GM23338 (cell line): ENCODE data around the gene DIP2C.

Experiments used
- CREB1 ChIP-seq: fragments of 250-450 bp; sonication (Bioruptor Pico); IDR thresholded peaks from 2 replicates; pipeline ENCODE4 v1.5.0; 2020; ENCODE audit warnings: low read depth, mild to moderate bottlenecking, moderate library complexity
- CTCF ChIP-seq, 2 experiments: fragments of 200-600 bp in 1 of 2; sonication (generic) in 1 of 2; conservative IDR thresholded peaks; 2 replicates each; pipeline versions ENCODE4 v1.5.1 to v1.6.1; 2016 to 2017; ENCODE audit warnings: antibody characterized with exemption in 2 of 2, low read depth in 2 of 2, mild to moderate bottlenecking in 2 of 2, moderate library complexity in 1 of 2
- EZH2 ChIP-seq: fragments of 200-600 bp; sonication (generic); IDR thresholded peaks from one replicate; pipeline ENCODE4 v1.8.0; 2017; ENCODE audit warnings: antibody characterized with exemption, mild to moderate bottlenecking, low read depth; ENCODE audit not compliant: unreplicated experiment
- EZH2phosphoT487 ChIP-seq: fragments of 200-600 bp; sonication (generic); IDR thresholded peaks from one replicate; pipeline ENCODE4 v1.8.1; 2018; ENCODE audit warnings: antibody characterized with exemption; ENCODE audit not compliant: unreplicated experiment
- JUNB ChIP-seq: IDR thresholded peaks from one replicate; pipeline ENCODE4 v1.6.1; 2016; ENCODE audit warnings: antibody characterized with exemption; ENCODE audit not compliant: unreplicated experiment
- NANOG ChIP-seq: IDR thresholded peaks from 2 replicates; pipeline ENCODE4 v1.6.1; 2016; ENCODE audit warnings: antibody characterized with exemption, borderline replicate concordance
- POLR2AphosphoS5 ChIP-seq: IDR thresholded peaks from 2 replicates; pipeline ENCODE4 v1.6.1; 2016; ENCODE audit warnings: antibody characterized with exemption, low read depth
- REST ChIP-seq: IDR thresholded peaks from one replicate; pipeline ENCODE4 v1.6.1; 2018; ENCODE audit warnings: antibody characterized with exemption; ENCODE audit not compliant: unreplicated experiment
- STAT1 ChIP-seq: IDR thresholded peaks from one replicate; pipeline ENCODE4 v1.6.1; 2016; ENCODE audit warnings: antibody characterized with exemption; ENCODE audit not compliant: unreplicated experiment
- ZNF331 ChIP-seq: fragments of 250-450 bp; sonication (Bioruptor Pico); IDR thresholded peaks from 2 replicates; pipeline ENCODE4 v1.5.0; 2020; ENCODE audit warnings: low read depth, mild to moderate bottlenecking, moderate library complexity

GRCh38 chr10:660413-660969, 29.0 kb downstream of the DIP2C start:
- no peak for TF ChIP-seq CTCF (conservative IDR thresholded peaks at IDR 0.05; ENCODE audit: low read depth in 2 of 2)
- TF ChIP-seq POLR2AphosphoS5 = no peak
- TF ChIP-seq REST = no peak
- TF ChIP-seq EZH2 = no peak
- no peak for TF ChIP-seq EZH2phosphoT487
- no peak for TF ChIP-seq CREB1 (CRISPR knock-in tag)
- no peak for TF ChIP-seq NANOG
- TF ChIP-seq STAT1 = no peak
- no peak for TF ChIP-seq ZNF331 (CRISPR knock-in tag)
- no peak for TF ChIP-seq JUNB
